Osteocyte (in vitro differentiated cells): ENCODE measurements around the gene PLA2G3. TPM values are rescaled to one million over a fixed set of nuclear protein-coding genes. Genes with fewer than 3 reads are reported as not detected.

Experiments
- DNase-seq: peaks from one replicate; pipeline ENCODE4 v3.0.0; 2021; ENCODE audit warnings: mixed read lengths; ENCODE audit not compliant: unreplicated experiment; ENCODE audit errors: extremely low spot score
- H3K27ac Mint-ChIP-seq: one replicate; pipeline ENCODE4 v1.8.0; 2021; ENCODE audit warnings: mild to moderate bottlenecking, mixed read lengths; ENCODE audit not compliant: unreplicated experiment
- H3K27me3 Mint-ChIP-seq: one replicate; pipeline ENCODE4 v1.8.0; 2021; ENCODE audit warnings: mixed read lengths; ENCODE audit not compliant: unreplicated experiment
- H3K36me3 Mint-ChIP-seq: one replicate; pipeline ENCODE4 v1.8.0; 2021; ENCODE audit warnings: mixed read lengths; ENCODE audit not compliant: unreplicated experiment
- H3K4me1 Mint-ChIP-seq: one replicate; pipeline ENCODE4 v1.8.0; 2021; ENCODE audit warnings: mixed read lengths; ENCODE audit not compliant: unreplicated experiment
- H3K4me3 Mint-ChIP-seq: one replicate; pipeline ENCODE4 v1.8.0; 2021; ENCODE audit warnings: mild to moderate bottlenecking, moderate library complexity, mixed read lengths; ENCODE audit not compliant: unreplicated experiment
- H3K9me3 Mint-ChIP-seq: one replicate; pipeline ENCODE4 v1.8.0; 2021; ENCODE audit warnings: mixed read lengths; ENCODE audit not compliant: unreplicated experiment
- CTCF ChIP-seq: fragments of 200-600 bp; sonication (generic); IDR thresholded peaks from 2 replicates; pipeline ENCODE4 v1.5.0; 2021; ENCODE audit warnings: antibody characterized with exemption, mild to moderate bottlenecking, moderate library complexity
- total RNA-seq: library from RNA; stranded (reverse); gene quantifications from 2 replicates; pipeline ENCODE4 v1.2.1, GENCODE V29; 2021

The PLA2G3 gene
- total RNA-seq, 1 donor from 2014 or later, result not detected

GRCh38 chr22:31170971-31171370 is 30.7 kb upstream of the PLA2G3 start:
- no peak for DNase-seq
- Mint-ChIP-seq H3K27ac (no peak overlapping the region), H3K36me3 (peaks cover 7% of the 10 kb centered on the region), H3K27me3 (no peaks in the 10 kb centered on the region), H3K9me3 (no peaks in the 10 kb centered on the region), H3K4me1 (peaks cover 21% of the 10 kb centered on the region), H3K4me3 (no peak overlapping the region)
- no peak for TF ChIP-seq CTCF

- no peaks in the 10 kb centered on the region for H3K9me3 Mint-ChIP-seq
- peak overlapping the region; percentile 99 for H3K4me3 Mint-ChIP-seq
- H3K4me1 Mint-ChIP-seq, result peaks cover 29% of the 10 kb centered on the region
- DNase-seq, result no peak
- H3K36me3 Mint-ChIP-seq, result peaks cover 11% of the 10 kb centered on the region
- H3K27ac Mint-ChIP-seq, result no peak overlapping the region
- H3K27me3 Mint-ChIP-seq, result no peaks in the 10 kb centered on the region
- no peak for TF ChIP-seq CTCF
Measured at GRCh38 chr22:31162015-31162765, 21.9 kb upstream of the PLA2G3 start.

GRCh38 chr22:31161386-31161785 is 21.1 kb upstream of the PLA2G3 start:
- Mint-ChIP-seq H3K9me3 (no peaks in the 10 kb centered on the region), H3K27me3 (no peaks in the 10 kb centered on the region), H3K4me3 (peak overlapping the region; percentile 99), H3K36me3 (peaks cover 11% of the 10 kb centered on the region), H3K27ac (no peak overlapping the region), H3K4me1 (peaks cover 29% of the 10 kb centered on the region)
- TF ChIP-seq CTCF, result no peak
- DNase-seq, result no peak

- no peak for DNase-seq
- no peak for TF ChIP-seq CTCF
- peak overlapping the region; percentile 99 for H3K4me3 Mint-ChIP-seq
- peak overlapping the region; percentile 97 for H3K27ac Mint-ChIP-seq
- H3K27me3 Mint-ChIP-seq, result no peaks in the 10 kb centered on the region
- H3K36me3 Mint-ChIP-seq, result peaks cover 7% of the 10 kb centered on the region
- H3K4me1 Mint-ChIP-seq, result peaks cover 32% of the 10 kb centered on the region
- no peaks in the 10 kb centered on the region for H3K9me3 Mint-ChIP-seq
Measured at GRCh38 chr22:31160328-31160978, 20.1 kb upstream of the PLA2G3 start.

GRCh38 chr22:31155422-31155821 is 15.1 kb upstream of the PLA2G3 start:
- no peak for DNase-seq

More at GRCh38 chr22:31155422-31155821, 15.1 kb upstream of the PLA2G3 start:
- TF ChIP-seq CTCF, result no peak
- Mint-ChIP-seq H3K9me3 (no peaks in the 10 kb centered on the region), H3K36me3 (no peaks in the 10 kb centered on the region), H3K27me3 (no peaks in the 10 kb centered on the region), H3K4me3 (no peak overlapping the region), H3K27ac (no peak overlapping the region), H3K4me1 (peaks cover 7% of the 10 kb centered on the region)
